Hematopoietic multipotent progenitor cell (in vitro differentiated cells): ENCODE results near the gene MLF2. TPM values are rescaled to one million over a fixed set of nuclear protein-coding genes. Genes with fewer than 3 reads are reported as not detected.
"Not testable (repeated sequence)": the region's sequence is repeated elsewhere in the genome, so short reads cannot be mapped to it uniquely, and the experiment has no call there.

Source experiments
- DNase-seq, 3 donors: peaks; one replicate each; pipeline ENCODE4 v3.0.0-alpha.2; 2011 to 2015; ENCODE audit warnings: low read depth in 2 of 3, low spot score in 2 of 3
- total RNA-seq: library from RNA; depleted of rRNA; stranded (reverse); fragments of >200 nt; gene quantifications from one replicate; pipeline ENCODE4 v1.2.3, GENCODE V29; 2012

MLF2 gene
- total RNA-seq, 1 donor: 213 TPM

DNA sequence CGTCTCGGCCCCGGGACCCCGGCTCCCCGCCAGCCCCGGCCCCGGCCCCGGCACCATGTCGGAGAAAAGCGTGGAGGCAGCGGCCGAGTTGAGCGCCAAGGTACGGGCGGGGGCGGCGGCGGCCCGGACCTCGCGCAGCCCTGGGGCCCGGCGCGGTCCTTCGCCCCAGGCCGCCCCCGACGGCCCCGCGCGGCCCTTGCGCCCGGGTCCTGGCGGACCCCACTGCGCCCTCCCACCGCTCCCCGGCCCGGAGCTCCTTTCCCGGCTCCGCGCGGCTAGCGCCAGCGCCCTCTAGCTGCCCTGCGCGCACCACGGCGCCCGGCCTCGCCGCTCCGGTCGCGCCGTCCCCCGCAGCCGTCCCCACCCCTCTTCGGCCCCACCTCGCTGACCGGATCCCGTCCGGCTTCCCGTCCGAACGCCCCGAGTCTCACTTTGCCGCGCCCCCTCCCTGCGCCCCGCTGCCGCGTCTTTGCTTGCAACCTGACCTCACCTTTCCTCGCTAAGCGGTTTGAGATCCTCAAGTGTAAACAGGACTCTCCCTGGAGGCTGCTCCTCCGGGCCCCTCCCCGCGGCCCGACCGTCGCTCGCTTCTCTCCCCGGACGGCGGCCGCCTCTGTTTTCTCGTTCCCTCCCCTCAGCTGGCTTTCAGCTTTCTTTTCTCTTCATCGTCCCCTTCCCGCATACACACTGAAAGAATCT lies 13.9 kb upstream of the MLF2 start:
- peak in 2 of 3 donors; percentile 55 to 72 for DNase-seq

GRCh38 chr12:6765634-6766581 lies 13.0 kb upstream of the MLF2 start, which contains the start of gene PTMS:
Gene PTMS, plus strand, starts transcription at chr12:6766363. Its CDS starts 343 bp downstream, at chr12:6766706.
- DNase-seq: no peak

- DNase-seq: no peak
Measured at GRCh38 chr12:6765048-6765633, 12.2 kb upstream of the MLF2 start.

GRCh38 chr12:6764011-6764828 lies 11.3 kb upstream of the MLF2 start:
- peak in 2 of 3 donors; percentile 89 to 97 for DNase-seq

DNA sequence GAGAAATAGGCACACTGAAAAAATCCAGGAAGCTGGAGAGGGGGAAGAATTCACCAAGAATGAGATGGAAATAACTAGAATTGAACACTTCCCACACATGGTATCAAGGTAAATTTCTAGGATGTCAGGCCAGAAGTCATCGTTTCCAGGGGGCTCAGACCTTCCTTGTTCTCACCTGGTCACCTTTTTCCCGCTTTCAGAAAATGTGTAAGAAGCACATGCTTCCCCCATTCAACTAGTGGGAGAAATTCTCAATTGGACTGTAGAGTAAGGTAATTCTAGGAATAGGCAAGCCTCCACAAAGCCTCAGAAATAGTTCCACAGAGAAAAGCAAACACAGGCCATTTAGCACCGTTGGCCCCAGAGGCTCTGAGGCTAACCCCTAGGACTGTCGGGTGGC lies 10.4 kb upstream of the MLF2 start:
- DNase-seq: no peak

DNA sequence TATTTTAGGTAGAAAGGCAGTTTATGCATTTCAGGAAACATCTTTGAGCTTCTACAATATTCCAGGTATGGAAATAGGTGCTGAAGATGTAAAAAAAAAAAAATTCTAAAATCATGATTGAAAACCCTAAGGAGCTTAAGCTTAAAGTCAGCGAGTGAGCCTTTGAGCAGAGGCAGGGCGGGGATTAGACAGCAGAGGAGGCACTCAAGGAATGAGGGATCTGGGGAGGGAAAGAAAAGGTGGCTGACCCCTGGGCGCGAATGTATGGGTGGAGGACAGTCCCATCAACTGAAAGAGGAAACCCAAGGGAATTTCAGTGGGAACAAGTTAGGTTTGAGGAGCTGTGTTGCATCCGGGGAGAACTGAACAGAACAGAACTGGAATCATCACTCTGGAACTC lies 6.8 kb upstream of the MLF2 start:
- DNase-seq: no peak

- DNase-seq: no peak
Measured at GRCh38 chr12:6758506-6759095, 5.7 kb upstream of the MLF2 start.

- DNase-seq: no peak
Measured at GRCh38 chr12:6757028-6757690, 4.2 kb upstream of the MLF2 start.

DNA sequence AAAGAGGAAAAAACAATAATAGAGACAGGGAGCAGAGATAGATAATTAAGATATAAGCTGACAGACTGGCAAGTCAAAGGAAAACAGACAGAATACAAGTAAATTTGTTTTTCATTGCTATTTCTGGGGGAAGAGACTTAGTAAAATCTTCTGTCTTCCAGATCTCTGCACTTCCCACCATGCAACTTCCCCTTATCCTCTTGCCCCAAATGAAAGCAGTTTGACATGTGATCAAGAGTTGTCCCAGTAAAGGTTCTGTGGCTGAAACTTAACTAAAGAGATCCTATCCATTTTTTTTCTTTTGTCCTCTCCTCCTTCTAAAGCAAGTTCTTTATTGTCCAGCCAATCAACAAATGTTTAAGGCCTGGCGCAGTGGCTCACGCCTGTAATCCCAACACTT lies 1.5 kb upstream of the MLF2 start:
- DNase-seq: no peak

GRCh38 chr12:6753772-6754356 lies 923 bp upstream of the MLF2 start:
- DNase-seq: no peak

- peak in 1 of 3 donors; percentile 66 for DNase-seq
Measured at GRCh38 chr12:6752167-6752920, 597 bp downstream of the MLF2 start.

- DNase-seq: no peak
Measured at GRCh38 chr12:6751767-6752166, 1.2 kb downstream of the MLF2 start.

DNA sequence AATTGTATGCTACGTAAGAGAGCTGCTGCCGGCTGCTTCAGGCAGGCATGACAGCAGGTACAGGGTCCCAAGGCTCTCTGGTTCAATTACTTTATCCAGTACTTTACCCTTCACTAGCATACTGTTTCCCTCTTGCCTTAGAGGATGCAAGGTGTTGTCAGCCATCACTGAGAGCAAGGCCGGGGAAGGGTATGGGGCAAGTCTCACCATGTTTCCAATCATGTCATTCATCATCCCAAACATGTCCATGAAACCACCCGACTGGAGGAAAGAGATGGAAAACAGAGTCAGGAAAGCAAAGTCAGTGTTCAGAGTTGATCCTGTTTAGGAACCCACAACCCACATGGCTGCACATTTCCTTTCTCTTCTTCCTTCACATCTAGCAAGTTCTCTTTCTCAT lies 2.4 kb downstream of the MLF2 start:
- DNase-seq: no peak

- no peak for DNase-seq
Measured at GRCh38 chr12:6748761-6749160, 4.2 kb downstream of the MLF2 start.

GRCh38 chr12:6747216-6747615 lies 5.7 kb downstream of the MLF2 start:
- no peak for DNase-seq

- DNase-seq: peak in 2 of 3 donors; percentile 86 to 95
Measured at GRCh38 chr12:6745741-6746525, 7.0 kb downstream of the MLF2 start.

DNA sequence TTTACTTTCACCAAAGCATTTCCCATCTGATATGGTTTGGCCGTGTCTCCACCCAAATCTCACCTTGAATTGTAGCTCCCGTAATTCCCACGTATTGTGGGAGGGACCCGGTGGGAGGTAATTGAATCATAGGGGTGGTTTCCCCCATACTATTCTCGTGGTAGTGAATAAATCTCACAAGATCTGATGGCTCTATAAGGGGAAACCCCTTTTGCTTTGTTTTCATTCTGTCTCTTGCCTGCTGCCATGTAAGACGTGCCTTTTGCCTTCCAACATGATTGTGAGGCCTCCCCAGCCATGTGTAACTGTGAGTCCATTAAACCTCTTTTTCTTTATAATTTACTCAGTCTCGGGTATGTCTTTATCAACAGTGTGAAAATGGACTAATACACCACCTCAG lies 9.6 kb downstream of the MLF2 start:
- DNase-seq: not testable (repeated sequence)

DNA sequence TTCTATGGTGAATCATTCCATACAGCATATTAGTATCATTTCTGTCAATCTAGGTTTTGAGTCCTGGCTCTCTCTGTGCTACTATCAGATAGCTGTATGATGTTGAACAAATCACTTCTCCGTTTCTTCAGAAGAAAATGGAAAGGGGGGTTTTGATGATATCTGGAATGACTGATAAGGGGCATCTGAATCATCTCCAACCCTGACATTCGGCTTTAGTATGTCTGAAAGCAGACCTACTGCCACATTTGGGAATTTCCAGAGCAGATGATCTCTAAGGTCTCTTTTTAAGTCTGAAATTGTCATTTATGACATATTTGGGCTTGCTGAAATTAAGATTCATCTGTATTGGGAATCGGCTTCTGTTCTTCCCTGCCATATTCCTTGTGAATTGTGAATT lies 10.1 kb downstream of the MLF2 start:
- DNase-seq: no peak
